Activated naive CD8-positive, alpha-beta T cell treated with anti-CD3 and anti-CD28 coated beads, Interleukin-2, amount 50 U/mL, for 24 hours (primary cell): Measurements from ENCODE around the gene FAXDC2.

Experiments used
- ATAC-seq: fragments of 150-1000 bp; cut with Tn5 transposase; one replicate; pipeline ENCODE4 v1.10.0; 2021
- DNase-seq: peaks from one replicate; pipeline ENCODE4 v3.0.0; 2021
- H3K27ac Mint-ChIP-seq: one replicate; pipeline ENCODE4 v1.8.0; 2021; ENCODE audit warnings: mild to moderate bottlenecking, mixed read lengths
- H3K27me3 Mint-ChIP-seq: one replicate; pipeline ENCODE4 v1.8.0; 2021; ENCODE audit warnings: mixed read lengths
- H3K36me3 Mint-ChIP-seq: one replicate; pipeline ENCODE4 v1.8.0; 2021; ENCODE audit warnings: low read depth, mixed read lengths
- H3K4me1 Mint-ChIP-seq: one replicate; pipeline ENCODE4 v1.8.0; 2021; ENCODE audit warnings: mixed read lengths
- H3K4me3 Mint-ChIP-seq: one replicate; pipeline ENCODE4 v1.8.0; 2021; ENCODE audit warnings: mild to moderate bottlenecking, moderate library complexity, mixed read lengths
- H3K9me3 Mint-ChIP-seq: one replicate; pipeline ENCODE4 v1.8.0; 2021; ENCODE audit warnings: mixed read lengths

FAXDC2 gene

DNA sequence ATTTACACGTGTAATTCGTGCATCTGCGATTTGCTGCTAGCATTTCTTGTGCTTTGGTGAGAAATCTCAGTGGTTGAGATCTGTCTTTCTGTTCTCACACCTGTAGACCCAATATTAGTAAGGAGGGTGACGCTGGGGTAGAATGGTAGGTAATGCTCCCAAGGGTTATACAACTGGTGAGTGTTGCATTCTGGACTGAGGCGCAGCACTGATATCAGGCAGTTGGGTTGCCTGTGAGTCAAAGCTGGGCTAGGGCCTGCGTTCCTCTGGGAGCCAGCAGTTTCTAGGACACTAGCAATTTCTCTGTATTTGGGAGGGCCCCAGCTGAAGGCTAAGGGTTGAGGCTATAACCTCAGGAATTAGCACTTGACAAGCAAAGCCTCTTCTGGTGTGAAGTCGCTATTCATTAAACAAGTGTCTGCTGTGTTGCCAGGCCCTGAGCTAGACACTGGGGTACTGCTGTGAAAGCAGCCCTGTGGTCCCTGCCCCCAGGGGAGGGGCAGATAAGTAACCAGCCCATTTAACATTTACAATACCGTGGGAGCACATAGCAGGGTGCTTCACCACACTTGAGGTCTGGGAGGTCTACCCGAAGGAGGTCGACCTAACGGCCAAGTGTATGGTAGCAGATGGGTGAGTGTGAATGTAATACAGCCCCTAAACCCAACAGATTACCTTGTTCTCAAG is 66.5 kb downstream of the FAXDC2 start:
- no peak overlapping the region for H3K4me3 Mint-ChIP-seq
- peaks cover 23% of the 10 kb centered on the region for H3K36me3 Mint-ChIP-seq
- peaks cover 90% of the 10 kb centered on the region for H3K4me1 Mint-ChIP-seq
- peak overlapping the region; percentile 60 for H3K27ac Mint-ChIP-seq
- ATAC-seq (peak; percentile 42), DNase-seq (no peak)
- H3K27me3 Mint-ChIP-seq, result no peaks in the 10 kb centered on the region
- H3K9me3 Mint-ChIP-seq, result no peaks in the 10 kb centered on the region

DNA sequence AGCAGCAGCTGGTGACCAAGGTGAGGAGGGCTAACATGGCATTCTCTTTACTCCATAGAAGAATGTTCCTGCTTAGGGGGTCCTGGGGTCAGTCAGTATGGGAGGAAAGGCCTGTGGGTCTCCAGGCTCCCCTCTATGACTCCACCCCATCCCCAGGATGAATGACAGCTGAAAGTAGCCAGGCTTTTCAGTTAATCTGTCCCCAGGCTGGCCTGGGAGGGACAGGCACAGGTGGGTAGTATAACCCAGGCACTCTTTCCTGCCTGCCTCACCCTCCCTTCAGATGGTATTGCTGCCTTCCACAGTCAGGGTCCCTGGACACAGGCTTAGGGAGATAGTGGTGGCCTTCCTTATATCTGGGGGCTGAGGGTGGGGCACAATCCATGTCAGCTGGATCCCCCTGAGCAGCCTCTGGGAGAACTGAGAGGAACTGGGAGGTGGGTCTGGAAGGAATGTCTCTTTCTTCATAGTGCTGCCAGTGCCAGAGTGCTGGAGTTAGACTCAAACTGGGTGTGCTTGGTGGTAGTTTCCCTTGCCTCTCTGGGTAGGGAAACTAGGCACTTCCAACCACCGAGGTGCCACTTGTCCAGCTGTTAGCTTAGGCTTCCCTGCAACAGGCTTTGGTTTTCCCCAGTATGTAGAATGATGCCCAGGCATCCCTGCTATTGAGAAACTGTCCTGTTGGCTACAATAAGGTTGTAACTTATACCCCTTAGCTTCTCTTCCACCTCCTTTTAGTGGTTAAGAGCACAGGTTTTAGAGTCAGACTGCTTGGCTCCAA is 67.4 kb downstream of the FAXDC2 start:
- Mint-ChIP-seq H3K27me3 (no peaks in the 10 kb centered on the region), H3K27ac (peak overlapping the region; percentile 6), H3K4me1 (peaks cover 90% of the 10 kb centered on the region), H3K9me3 (no peaks in the 10 kb centered on the region), H3K4me3 (no peak overlapping the region), H3K36me3 (peaks cover 20% of the 10 kb centered on the region)
- no peak for ATAC-seq
- DNase-seq, result no peak

DNA sequence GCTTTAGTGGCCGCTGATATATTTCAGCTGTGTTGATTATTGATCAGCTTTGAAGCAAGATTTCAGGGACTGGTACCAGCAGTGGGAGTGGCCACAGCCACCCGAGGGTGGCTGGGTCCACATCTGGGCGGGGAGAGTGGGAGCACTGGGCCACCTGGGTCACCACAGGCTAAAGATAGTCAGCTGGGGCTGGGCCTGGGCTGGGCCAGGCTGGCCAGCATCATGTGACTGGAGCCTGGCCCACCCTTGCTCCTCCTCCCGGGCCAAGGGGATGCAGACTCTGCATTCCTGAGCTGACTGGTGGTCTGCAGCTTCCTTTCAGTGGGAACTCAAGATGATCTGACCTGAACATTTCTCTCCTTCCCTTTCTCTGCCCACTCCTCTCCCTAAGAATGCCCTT is 68.1 kb downstream of the FAXDC2 start:
- DNase-seq, result no peak
- no peak for ATAC-seq
- H3K4me1 Mint-ChIP-seq, result peaks cover 86% of the 10 kb centered on the region
- H3K4me3 Mint-ChIP-seq, result no peak overlapping the region
- no peaks in the 10 kb centered on the region for H3K27me3 Mint-ChIP-seq
- H3K27ac Mint-ChIP-seq, result peak overlapping the region; percentile 31
- peaks cover 17% of the 10 kb centered on the region for H3K36me3 Mint-ChIP-seq
- no peaks in the 10 kb centered on the region for H3K9me3 Mint-ChIP-seq

DNA sequence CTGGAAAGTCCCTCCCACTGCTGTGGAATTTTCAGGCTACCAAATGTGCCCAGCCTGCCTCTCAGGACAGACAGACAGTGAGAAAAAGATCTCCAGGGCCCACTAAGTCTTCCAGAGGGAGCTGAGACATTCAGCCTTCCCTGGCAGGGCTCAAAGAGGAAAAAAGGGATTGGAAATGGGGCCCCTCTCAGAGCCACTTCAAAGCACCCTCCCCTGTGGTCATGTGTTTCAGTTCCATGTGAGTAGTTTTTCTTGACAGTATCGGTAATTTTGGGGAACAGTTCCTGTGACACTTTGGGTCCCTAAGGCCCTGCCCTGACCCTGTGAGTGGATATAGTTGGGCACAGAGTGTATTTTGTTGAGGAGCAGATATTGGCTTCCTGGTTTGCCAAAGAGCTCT is 70.3 kb downstream of the FAXDC2 start:
- H3K36me3 Mint-ChIP-seq, result peaks cover 18% of the 10 kb centered on the region
- no peak overlapping the region for H3K4me3 Mint-ChIP-seq
- ATAC-seq (no peak), DNase-seq (no peak)
- H3K27ac Mint-ChIP-seq, result peak overlapping the region; percentile 36
- no peaks in the 10 kb centered on the region for H3K9me3 Mint-ChIP-seq
- peaks cover 70% of the 10 kb centered on the region for H3K4me1 Mint-ChIP-seq
- no peaks in the 10 kb centered on the region for H3K27me3 Mint-ChIP-seq

DNA sequence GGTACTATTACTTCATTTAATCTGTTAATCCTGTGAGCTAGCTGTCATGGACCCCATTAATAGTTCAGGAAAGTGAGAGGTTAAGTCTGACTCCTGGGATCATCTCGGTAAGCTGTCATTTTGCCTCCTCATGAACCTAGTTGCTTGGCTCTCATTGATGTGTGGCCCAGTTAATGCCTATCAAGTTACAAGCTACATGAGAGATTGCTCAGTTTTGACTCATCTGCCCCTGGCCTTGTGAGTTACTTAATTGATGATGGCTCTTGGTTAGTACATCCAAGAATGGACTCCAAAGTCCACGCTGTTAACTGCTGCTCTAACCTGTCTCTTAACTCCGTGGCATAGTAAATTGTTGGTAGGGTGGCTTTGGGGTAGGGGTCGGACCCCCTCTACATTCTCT is 71.3 kb downstream of the FAXDC2 start:
- Mint-ChIP-seq H3K36me3 (peaks cover 16% of the 10 kb centered on the region), H3K4me1 (peaks cover 67% of the 10 kb centered on the region), H3K9me3 (no peaks in the 10 kb centered on the region), H3K27me3 (no peaks in the 10 kb centered on the region), H3K27ac (peak overlapping the region; percentile 33), H3K4me3 (no peak overlapping the region)
- DNase-seq (no peak), ATAC-seq (no peak)

DNA sequence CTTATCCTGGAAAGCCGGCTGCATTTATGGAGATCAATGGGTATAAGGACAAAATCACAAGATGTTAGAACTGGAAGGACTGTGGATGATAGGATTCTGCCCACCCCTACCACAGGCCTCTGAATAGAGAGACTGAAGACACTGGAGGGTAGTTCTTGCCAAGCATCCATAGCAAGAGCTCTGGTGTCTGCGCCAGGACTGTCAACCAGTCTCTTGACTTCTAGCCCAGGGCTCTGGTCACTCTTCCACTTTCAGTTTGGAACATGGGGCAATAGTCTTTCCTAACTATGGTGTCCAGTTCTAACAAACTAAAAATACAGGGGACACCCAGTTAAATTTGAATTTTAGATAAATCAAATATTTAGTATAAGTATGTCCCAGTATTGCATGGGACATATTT is 71.9 kb downstream of the FAXDC2 start:
- Mint-ChIP-seq H3K9me3 (no peaks in the 10 kb centered on the region), H3K4me3 (no peak overlapping the region), H3K27ac (peak overlapping the region; percentile 33), H3K27me3 (no peaks in the 10 kb centered on the region), H3K36me3 (peaks cover 16% of the 10 kb centered on the region), H3K4me1 (peaks cover 65% of the 10 kb centered on the region)
- DNase-seq (no peak), ATAC-seq (no peak)

DNA sequence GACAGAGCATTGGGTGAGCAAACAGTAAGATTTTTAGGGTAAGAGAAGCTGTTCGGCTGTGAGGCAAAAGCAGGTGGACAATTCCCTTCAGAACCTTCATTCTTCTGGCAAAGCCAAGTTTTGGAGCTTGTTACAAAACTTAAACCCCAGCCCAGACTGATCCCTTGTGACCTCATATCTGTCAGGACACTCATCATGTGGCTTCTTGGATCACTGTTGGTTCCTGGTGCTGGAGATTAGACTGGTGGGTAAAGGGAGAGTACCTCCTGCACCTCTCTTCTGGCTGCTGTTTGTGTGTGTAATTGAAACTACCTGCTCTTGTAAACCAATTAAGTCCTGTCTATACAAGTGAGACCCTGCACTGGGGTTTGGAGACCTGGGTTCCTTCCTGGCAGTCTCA is 74.2 kb downstream of the FAXDC2 start:
- Mint-ChIP-seq H3K9me3 (no peaks in the 10 kb centered on the region), H3K27ac (no peak overlapping the region), H3K27me3 (no peaks in the 10 kb centered on the region), H3K36me3 (peaks cover 9% of the 10 kb centered on the region), H3K4me3 (no peak overlapping the region), H3K4me1 (peaks cover 58% of the 10 kb centered on the region)
- ATAC-seq, result peak; percentile 24
- DNase-seq, result no peak

DNA sequence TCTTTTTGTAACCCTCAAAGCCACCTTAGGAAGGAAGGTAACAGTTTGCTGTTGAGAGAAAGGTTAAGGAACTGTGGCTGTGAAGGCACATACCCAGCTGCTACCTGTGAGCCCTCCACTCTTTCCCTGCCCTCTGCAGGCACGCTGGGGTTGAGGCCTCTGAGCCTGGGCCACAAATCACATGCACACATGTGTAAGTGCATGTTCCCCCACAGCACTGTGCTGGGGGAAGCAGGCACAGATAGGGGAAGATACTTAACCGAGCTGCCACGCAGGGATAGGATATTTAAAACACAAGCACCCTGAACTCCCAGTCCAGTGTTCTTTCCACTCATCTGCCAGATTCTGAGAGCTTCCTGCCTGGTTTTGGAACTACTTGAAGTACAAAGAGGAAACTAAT is 77.1 kb downstream of the FAXDC2 start:
- H3K4me1 Mint-ChIP-seq, result peaks cover 56% of the 10 kb centered on the region
- no peak overlapping the region for H3K27ac Mint-ChIP-seq
- no peaks in the 10 kb centered on the region for H3K27me3 Mint-ChIP-seq
- H3K4me3 Mint-ChIP-seq, result no peak overlapping the region
- DNase-seq (no peak), ATAC-seq (no peak)
- no peaks in the 10 kb centered on the region for H3K9me3 Mint-ChIP-seq
- peaks cover 11% of the 10 kb centered on the region for H3K36me3 Mint-ChIP-seq

DNA sequence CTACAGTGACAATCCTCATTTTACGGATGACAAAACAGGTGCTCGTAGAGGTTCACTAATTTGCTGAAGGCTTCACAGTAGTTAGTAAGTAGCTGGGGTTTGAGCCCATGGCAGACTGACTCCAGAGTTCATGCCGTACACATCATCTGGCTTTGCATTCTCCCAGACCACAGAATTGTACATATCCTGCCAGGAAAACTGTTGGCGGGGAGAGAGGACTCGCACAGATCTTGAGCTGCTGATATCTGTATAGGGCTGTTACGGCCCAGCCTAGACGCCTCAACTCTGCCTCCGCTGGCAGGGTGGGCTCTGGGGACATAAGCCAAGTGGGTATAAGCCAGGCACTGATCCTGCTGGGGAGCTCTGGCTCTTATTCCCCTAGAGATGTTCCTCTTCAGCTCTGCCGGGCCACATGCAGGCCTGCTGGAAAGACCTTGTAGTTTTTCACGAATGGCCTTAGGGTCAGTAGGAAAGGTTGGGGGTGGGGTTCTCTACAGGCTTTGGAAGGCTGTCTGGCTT is 79.0 kb downstream of the FAXDC2 start:
- no peaks in the 10 kb centered on the region for H3K27me3 Mint-ChIP-seq
- no peaks in the 10 kb centered on the region for H3K9me3 Mint-ChIP-seq
- H3K4me3 Mint-ChIP-seq, result no peak overlapping the region
- H3K27ac Mint-ChIP-seq, result no peak overlapping the region
- H3K4me1 Mint-ChIP-seq, result peaks cover 71% of the 10 kb centered on the region
- ATAC-seq (no peak), DNase-seq (no peak)
- peaks cover 13% of the 10 kb centered on the region for H3K36me3 Mint-ChIP-seq

DNA sequence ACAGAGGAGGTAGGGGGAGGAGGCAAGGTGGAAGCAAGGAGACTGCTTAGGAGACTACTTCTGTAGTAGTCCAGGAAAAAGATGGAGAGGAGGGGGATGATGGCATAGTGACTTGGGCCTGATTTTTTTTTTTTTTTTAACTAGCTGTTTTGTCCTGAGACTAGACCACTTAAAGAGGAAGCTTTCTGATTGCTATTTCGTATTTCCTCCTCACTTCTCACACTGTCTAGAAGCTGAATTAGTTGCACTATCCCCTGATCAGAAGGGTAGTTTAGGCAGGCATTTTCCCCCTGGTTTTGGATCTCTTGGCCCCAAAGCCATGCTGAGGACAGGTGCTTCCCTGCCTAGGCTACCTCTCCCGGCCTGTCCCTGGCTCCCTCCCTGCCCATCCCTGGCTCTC is 80.3 kb downstream of the FAXDC2 start:
- no peak for DNase-seq
- Mint-ChIP-seq H3K4me3 (no peak overlapping the region), H3K36me3 (peaks cover 17% of the 10 kb centered on the region), H3K27me3 (no peaks in the 10 kb centered on the region), H3K27ac (peak overlapping the region; percentile 63), H3K4me1 (peaks cover 81% of the 10 kb centered on the region), H3K9me3 (no peaks in the 10 kb centered on the region)
- ATAC-seq, result peak; percentile 13
